ENCODE data around the gene TP53I13.

DNA sequence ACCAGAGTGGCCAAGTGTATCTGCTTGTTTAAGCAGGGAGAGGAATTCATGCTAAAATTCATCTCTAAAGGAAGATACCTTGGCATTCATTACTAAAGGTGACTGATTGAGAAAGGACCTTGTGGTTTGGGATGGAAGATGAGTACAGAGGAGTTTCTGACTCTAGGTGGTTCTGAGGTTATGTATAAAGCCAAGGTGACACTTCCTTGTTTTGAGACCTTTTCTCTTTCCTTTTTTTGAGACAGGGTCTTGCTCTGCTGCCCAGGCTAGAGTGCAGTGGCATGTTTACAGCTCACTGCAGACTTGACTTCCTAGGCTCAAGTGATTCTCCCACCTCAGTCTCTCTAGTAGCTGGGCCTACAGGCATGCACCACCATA lies 10.8 kb upstream of the TP53I13 start:
- TF ChIP-seq, protein P1, sequence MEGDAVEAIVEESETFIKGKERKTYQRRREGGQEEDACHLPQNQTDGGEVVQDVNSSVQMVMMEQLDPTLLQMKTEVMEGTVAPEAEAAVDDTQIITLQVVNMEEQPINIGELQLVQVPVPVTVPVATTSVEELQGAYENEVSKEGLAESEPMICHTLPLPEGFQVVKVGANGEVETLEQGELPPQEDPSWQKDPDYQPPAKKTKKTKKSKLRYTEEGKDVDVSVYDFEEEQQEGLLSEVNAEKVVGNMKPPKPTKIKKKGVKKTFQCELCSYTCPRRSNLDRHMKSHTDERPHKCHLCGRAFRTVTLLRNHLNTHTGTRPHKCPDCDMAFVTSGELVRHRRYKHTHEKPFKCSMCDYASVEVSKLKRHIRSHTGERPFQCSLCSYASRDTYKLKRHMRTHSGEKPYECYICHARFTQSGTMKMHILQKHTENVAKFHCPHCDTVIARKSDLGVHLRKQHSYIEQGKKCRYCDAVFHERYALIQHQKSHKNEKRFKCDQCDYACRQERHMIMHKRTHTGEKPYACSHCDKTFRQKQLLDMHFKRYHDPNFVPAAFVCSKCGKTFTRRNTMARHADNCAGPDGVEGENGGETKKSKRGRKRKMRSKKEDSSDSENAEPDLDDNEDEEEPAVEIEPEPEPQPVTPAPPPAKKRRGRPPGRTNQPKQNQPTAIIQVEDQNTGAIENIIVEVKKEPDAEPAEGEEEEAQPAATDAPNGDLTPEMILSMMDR (IDR thresholded peaks at IDR 0.05; ENCODE audit: low read depth, low read length): no peak
- no peak for TF ChIP-seq EZH2phosphoT487 (IDR thresholded peaks at IDR 0.05; ENCODE audit: low read depth)

All from OCI-LY3 (cell line).